Stomach (tissue), 4 donors: ENCODE measurements around the gene SIK3.

Experiments used
- POLR2A ChIP-seq, 4 donors: fragments of 450-650 bp; IDR thresholded peaks; one replicate each; pipeline ENCODE4 v1.6.1; 2016; ENCODE audit warnings: antibody characterized with exemption in 4 of 4, control low read depth in 2 of 4, mild to moderate bottlenecking in 1 of 4, moderate library complexity in 1 of 4
- POLR2AphosphoS5 ChIP-seq, 3 donors: sonication (generic); formaldehyde crosslinking; IDR thresholded peaks; one replicate each; pipeline ENCODE4 v1.6.1; 2016; ENCODE audit warnings: antibody characterized with exemption in 3 of 3
- TF ChIP-seq, protein P1 (sequence below), 7 experiments: fragments of 450-650 bp in 4 of 7; fragments of 200-600 bp in 3 of 7; sonication (generic) in 3 of 7; IDR thresholded peaks; one replicate each; pipeline ENCODE4 v1.5.1; 2016 to 2019; ENCODE audit warnings: antibody characterized with exemption in 7 of 7, control low read depth in 2 of 7, mild to moderate bottlenecking in 1 of 7

GRCh38 chr11:116935514-116935913 lies 162.7 kb downstream of the SIK3 start:
- TF ChIP-seq POLR2A (IDR thresholded peaks at IDR 0.05) (no peak), POLR2AphosphoS5 (IDR thresholded peaks at IDR 0.05) (no peak)
- TF ChIP-seq, protein P1, sequence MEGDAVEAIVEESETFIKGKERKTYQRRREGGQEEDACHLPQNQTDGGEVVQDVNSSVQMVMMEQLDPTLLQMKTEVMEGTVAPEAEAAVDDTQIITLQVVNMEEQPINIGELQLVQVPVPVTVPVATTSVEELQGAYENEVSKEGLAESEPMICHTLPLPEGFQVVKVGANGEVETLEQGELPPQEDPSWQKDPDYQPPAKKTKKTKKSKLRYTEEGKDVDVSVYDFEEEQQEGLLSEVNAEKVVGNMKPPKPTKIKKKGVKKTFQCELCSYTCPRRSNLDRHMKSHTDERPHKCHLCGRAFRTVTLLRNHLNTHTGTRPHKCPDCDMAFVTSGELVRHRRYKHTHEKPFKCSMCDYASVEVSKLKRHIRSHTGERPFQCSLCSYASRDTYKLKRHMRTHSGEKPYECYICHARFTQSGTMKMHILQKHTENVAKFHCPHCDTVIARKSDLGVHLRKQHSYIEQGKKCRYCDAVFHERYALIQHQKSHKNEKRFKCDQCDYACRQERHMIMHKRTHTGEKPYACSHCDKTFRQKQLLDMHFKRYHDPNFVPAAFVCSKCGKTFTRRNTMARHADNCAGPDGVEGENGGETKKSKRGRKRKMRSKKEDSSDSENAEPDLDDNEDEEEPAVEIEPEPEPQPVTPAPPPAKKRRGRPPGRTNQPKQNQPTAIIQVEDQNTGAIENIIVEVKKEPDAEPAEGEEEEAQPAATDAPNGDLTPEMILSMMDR (IDR thresholded peaks at IDR 0.05) = no peak
